ENCODE data around the gene USP24.
"Not testable (repeated sequence)": the region's sequence is repeated elsewhere in the genome, so short reads cannot be mapped to it uniquely, and the experiment has no call there.

Gene USP24

DNA sequence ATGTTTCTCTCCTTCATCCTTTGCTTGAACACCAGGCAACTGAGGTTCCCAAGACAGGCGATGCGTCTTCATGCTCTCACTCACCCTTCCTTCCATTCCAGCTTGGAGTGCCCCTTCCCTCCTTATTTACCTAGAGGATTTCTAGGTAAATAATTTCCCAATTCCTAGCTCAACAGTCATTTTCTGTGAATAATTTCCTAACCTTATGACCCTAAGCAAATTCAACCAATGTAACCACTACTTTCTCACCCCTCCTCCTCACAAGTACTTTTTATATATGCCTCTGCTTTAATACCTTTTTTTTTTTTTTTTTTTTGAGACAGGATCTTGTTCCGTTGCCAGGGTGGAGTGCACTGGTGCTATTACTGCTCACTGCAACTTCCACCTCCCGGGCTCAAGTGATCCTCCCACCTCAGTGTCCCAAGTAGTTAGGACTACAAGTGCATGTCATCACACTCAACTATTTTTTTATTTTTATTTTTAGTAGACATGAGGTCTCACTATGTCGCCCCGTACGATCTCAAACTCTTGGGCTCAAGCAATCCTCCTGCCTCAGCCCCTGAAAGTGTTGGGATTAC is 86.7 kb downstream of the USP24 start:
- no peaks in the 10 kb centered on the region for H3K4me1 ChIP-seq (ENCODE audit: insufficient read depth, low read length)
- no peak overlapping the region for H3K9ac ChIP-seq (ENCODE audit: low read depth, low read length)
- peaks cover 27% of the 10 kb centered on the region for H3K36me3 ChIP-seq (ENCODE audit: insufficient read depth, low read length)
- H3K9me3 ChIP-seq (ENCODE audit: control insufficient read depth, insufficient read depth, low read length), result no peaks in the 10 kb centered on the region

DNA sequence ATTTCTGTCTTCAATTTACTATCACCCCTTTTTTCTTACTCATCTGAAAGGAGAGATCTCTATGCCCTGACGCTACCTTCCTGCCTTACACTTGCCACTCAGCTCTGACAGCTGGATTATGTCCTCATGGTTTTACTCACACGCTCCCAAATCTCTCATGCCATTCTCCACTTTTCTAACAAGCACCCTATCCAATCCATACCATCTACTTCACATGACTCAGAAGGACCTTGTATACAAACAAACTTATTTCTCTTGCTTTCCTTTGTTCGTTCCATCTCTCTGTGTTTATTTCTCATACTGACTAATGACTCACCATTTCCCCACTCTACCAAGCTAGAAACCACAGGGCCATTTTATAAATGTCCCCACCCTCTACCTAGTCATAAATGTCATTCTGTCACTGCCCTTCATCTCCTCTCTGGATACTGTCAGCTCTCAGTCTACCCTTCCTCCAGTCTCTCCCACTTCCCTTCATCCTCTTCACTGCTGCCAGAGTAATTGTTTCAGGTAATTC is 87.3 kb downstream of the USP24 start:
- Histone ChIP-seq H3K9me3 (ENCODE audit: control insufficient read depth, insufficient read depth, low read length) (no peaks in the 10 kb centered on the region), H3K36me3 (ENCODE audit: insufficient read depth, low read length) (peaks cover 29% of the 10 kb centered on the region), H3K4me1 (ENCODE audit: insufficient read depth, low read length) (no peaks in the 10 kb centered on the region), H3K9ac (ENCODE audit: low read depth, low read length) (no peak overlapping the region)

DNA sequence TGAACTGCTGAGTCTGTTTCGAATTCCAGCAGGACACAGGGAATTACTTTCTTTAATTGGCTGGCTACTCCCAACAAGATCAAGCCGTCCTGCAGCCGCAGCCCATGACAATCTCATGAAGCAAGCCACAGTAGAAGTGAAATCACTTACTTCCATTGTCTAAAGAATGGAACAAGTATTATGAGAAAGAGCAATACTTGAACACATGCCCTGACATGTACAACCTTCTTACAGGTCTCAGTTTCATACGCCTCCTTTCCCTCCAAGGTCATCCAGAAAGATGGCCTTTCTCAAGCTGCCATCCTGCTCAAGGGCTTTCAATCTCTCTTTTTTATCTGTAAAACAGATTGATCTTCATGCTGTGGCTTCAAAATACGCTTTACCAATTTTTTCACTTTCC is 90.7 kb downstream of the USP24 start:
- H3K9ac ChIP-seq (ENCODE audit: low read depth, low read length), result no peak overlapping the region

DNA sequence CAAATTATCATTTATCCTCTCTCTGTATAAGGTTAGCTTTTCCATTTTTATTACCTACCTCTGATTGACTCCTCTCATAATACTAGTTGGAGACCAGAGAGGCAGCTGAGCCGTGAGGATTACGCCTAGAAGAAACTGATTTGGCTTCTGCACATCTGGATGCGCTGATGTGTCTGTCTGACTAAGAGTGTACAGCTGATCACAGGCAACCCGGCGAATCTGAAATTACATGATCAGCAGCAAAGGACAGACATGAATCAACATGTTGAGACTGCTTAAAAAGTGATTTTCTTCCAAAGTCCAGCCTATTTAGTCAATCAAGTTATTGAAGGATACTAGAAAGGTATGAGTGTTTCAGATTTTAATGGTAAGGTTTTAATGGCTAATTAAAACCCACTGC is 94.6 kb downstream of the USP24 start:
- H3K36me3 ChIP-seq (ENCODE audit: insufficient read depth, low read length), result peaks cover 26% of the 10 kb centered on the region; the same call in 1 of the 2 replicates
- H3K9me3 ChIP-seq (ENCODE audit: control insufficient read depth, insufficient read depth, low read length), result no peaks in the 10 kb centered on the region; the same call in 1 of the 2 replicates
- no peaks in the 10 kb centered on the region for H3K4me1 ChIP-seq (ENCODE audit: insufficient read depth, low read length)
- H3K9ac ChIP-seq (ENCODE audit: low read depth, low read length), result no peak overlapping the region

More for the DNA sequence above, 90.7 kb downstream of the USP24 start:
- Histone ChIP-seq H3K36me3 (ENCODE audit: insufficient read depth, low read length) (peaks cover 34% of the 10 kb centered on the region), H3K4me1 (ENCODE audit: insufficient read depth, low read length) (no peaks in the 10 kb centered on the region), H3K9me3 (ENCODE audit: control insufficient read depth, insufficient read depth, low read length) (no peaks in the 10 kb centered on the region)

DNA sequence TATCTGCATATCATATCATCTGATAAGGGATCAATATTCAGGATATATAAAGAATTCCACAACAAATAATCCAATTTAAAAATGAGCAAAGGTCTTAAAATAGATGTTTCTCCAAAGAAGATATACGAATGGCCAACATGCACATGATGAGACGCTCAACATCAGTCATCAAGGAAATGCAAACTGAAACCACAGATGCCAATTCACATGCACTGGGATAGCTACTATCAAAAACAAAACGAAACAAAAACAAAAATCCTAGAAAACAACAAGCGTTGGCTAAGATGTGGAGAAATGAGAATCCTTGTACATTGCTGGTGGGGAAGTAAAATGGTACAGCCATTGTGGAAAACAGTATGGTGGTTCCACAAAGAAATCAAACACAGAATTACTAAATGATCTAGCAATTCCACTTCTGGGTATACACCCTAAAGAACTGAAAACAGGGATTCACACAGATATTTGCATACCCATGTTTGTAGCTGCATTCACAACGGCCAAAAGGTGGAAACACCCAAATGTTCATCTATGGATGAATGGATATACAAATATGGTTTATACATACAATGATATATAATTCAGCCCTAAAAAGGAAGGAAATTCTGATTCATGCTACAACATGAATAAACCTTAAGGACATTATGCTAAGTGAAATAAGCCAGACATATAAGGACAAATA is 96.4 kb downstream of the USP24 start:
- Histone ChIP-seq H3K9me3 (ENCODE audit: control insufficient read depth, insufficient read depth, low read length) (no peaks in the 10 kb centered on the region; the same call in 1 of the 2 replicates), H3K36me3 (ENCODE audit: insufficient read depth, low read length) (peaks cover 16% of the 10 kb centered on the region; the same call in 1 of the 2 replicates), H3K4me1 (ENCODE audit: insufficient read depth, low read length) (no peaks in the 10 kb centered on the region), H3K9ac (ENCODE audit: low read depth, low read length) (no peak overlapping the region)

DNA sequence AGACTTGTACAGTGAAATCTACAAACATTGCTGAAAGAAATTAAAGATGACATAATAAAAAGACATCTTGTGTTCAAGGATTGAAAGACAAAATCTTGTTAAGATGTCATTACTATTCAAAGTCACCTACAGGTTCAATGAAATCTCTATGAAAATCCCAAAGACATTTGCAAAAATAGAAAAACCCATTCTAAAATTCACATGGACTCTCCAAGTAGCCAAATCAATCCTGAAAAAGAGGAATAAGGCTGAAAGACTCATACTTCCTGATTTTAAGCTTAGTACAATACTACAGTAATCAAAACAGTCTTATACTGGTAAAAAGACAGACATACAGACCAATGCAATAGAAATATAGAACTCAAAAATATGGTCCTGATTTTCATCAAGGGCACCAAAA is 97.2 kb downstream of the USP24 start:
- no peaks in the 10 kb centered on the region for H3K4me1 ChIP-seq (ENCODE audit: insufficient read depth, low read length)
- H3K36me3 ChIP-seq (ENCODE audit: insufficient read depth, low read length), result peaks cover 12% of the 10 kb centered on the region; the same call in 1 of the 2 replicates
- H3K9ac ChIP-seq (ENCODE audit: low read depth, low read length), result no peak overlapping the region

DNA sequence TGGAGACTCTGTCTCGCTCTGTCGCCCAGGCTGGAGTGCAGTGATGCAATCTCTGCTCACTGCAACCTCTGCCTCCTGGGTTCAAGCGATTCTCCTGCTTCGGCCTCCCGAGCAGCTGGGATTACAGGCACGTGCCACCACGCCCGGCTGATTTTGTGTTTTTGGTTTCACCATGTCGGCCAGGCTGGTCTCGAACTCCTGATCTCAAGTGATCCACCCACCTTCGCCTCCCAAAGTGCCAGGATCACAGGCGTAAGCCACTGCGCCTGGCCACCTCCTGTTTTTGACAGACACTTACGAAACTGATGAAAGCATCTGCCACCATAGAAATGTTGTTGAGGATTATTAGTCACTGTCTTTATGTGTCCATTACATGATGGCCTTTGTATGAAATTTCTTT is 106.2 kb downstream of the USP24 start:
- H3K36me3 ChIP-seq (ENCODE audit: insufficient read depth, low read length); H3K9ac ChIP-seq (ENCODE audit: low read depth, low read length); H3K9me3 ChIP-seq (ENCODE audit: control insufficient read depth, insufficient read depth, low read length); H3K4me1 ChIP-seq (ENCODE audit: insufficient read depth, low read length): not testable (repeated sequence)

More for the DNA sequence above, 97.2 kb downstream of the USP24 start:
- H3K9me3 ChIP-seq (ENCODE audit: control insufficient read depth, insufficient read depth, low read length), result no peaks in the 10 kb centered on the region; the same call in 1 of the 2 replicates

DNA sequence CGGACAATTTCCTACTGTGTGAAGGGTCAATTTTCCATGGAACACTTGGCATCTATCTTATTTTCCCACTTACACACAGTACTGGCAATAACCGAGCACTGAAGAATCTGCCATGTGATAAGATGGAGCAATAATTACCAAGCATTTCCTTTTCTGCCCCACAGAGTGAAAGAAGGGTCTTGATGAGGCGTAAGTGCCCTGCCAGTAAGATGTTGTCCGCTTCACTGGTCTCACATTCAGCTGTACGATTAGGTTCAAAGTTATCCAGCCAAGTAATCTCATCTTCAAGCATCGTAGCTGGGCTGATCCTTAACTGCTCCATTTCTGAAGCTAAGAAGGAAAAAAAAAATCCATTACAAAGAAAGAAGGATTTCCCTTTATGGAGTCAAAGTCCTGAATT is 108.1 kb downstream of the USP24 start:
- H3K9ac ChIP-seq (ENCODE audit: low read depth, low read length), result no peak overlapping the region
- no peaks in the 10 kb centered on the region for H3K4me1 ChIP-seq (ENCODE audit: insufficient read depth, low read length)
- H3K9me3 ChIP-seq (ENCODE audit: control insufficient read depth, insufficient read depth, low read length), result no peaks in the 10 kb centered on the region
- H3K36me3 ChIP-seq (ENCODE audit: insufficient read depth, low read length), result peaks cover 6% of the 10 kb centered on the region

DNA sequence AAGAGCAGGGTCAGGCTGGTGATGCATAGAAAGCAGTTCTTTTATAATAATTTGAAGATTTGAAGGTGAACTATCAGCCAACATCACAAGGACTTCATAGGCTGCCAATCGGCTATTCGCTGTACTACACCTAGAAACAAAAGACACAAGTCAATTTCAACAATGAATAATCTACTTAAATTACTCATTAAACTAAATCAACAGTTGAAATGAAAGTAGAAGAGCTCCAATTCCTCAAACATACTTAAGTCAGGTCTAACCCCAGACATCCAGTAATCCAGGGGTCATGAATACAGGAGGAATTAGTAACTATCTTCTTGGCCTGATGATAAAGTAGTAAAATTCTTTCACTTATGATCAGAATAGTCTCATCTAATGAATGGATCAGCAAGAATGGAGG is 111.3 kb downstream of the USP24 start:
- no peaks in the 10 kb centered on the region for H3K9me3 ChIP-seq (ENCODE audit: control insufficient read depth, insufficient read depth, low read length)
- H3K4me1 ChIP-seq (ENCODE audit: insufficient read depth, low read length), result no peaks in the 10 kb centered on the region
- peaks cover 6% of the 10 kb centered on the region for H3K36me3 ChIP-seq (ENCODE audit: insufficient read depth, low read length)
- no peak overlapping the region for H3K9ac ChIP-seq (ENCODE audit: low read depth, low read length)

DNA sequence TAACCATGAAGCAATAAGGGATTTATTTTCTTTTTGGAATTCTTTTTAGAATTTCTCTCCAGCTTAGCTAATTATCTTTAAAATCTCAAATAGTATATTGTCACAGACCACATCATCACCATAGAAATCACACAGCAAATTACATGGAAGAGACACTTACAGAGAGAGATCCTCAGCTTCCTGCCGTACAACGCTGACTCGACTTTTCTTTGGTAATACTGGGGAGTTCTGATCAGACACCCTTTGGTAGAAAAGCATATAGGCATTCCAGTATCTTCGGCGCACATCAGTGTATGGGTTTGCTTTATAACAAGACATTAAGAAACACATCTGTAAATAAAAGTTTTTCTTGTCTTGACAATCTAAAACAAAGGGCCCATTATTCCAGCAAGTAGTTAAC is 120.1 kb downstream of the USP24 start:
- no peaks in the 10 kb centered on the region for H3K9me3 ChIP-seq (ENCODE audit: control insufficient read depth, insufficient read depth, low read length)
- no peak overlapping the region for H3K9ac ChIP-seq (ENCODE audit: low read depth, low read length)
- peaks cover 23% of the 10 kb centered on the region for H3K36me3 ChIP-seq (ENCODE audit: insufficient read depth, low read length)
- peaks cover 3% of the 10 kb centered on the region; the same call in 1 of the 2 replicates for H3K4me1 ChIP-seq (ENCODE audit: insufficient read depth, low read length)

DNA sequence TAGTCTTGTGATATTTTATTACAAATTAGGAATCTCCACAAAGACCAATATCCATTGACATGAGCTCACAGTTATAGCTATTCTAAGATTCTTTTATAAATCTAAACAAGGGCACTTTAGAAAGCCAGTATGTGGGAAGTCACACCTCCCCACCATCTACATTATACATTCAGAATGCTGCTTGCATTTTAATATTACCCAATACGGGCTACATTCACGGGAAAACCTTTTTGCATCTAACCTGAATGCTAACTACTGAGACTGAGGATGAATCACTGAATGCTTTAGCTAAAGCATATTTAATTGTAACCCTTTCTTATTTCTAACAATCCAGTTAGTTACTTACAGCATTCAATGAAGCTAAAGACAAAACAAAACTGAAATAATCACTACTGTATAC is 122.7 kb downstream of the USP24 start:
- Histone ChIP-seq H3K9me3 (ENCODE audit: control insufficient read depth, insufficient read depth, low read length) (no peaks in the 10 kb centered on the region), H3K9ac (ENCODE audit: low read depth, low read length) (no peak overlapping the region), H3K4me1 (ENCODE audit: insufficient read depth, low read length) (no peaks in the 10 kb centered on the region), H3K36me3 (ENCODE audit: insufficient read depth, low read length) (peaks cover 26% of the 10 kb centered on the region)

DNA sequence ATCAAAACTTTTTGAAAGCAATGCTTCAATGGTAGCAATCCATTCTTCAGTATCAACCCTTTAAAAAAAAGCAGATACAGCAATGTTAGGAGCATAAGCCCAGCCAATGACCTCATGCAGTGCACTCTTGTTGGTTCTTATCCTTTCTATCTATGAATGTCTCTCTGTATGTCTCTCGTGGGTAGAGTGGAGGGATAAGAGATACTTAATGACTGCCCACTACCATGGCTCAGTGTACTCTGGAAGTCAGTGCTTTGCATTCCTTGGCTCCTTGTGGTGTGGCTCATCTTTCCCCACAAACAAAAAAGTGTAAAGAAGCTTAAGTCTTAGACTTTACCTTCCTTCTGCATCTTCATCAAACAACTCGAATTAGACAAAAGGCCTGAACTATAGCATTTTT is 125.5 kb downstream of the USP24 start:
- Histone ChIP-seq H3K9ac (ENCODE audit: low read depth, low read length) (no peak overlapping the region), H3K4me1 (ENCODE audit: insufficient read depth, low read length) (peaks cover 3% of the 10 kb centered on the region; the same call in 1 of the 2 replicates), H3K9me3 (ENCODE audit: control insufficient read depth, insufficient read depth, low read length) (no peaks in the 10 kb centered on the region), H3K36me3 (ENCODE audit: insufficient read depth, low read length) (peaks cover 27% of the 10 kb centered on the region)

DNA sequence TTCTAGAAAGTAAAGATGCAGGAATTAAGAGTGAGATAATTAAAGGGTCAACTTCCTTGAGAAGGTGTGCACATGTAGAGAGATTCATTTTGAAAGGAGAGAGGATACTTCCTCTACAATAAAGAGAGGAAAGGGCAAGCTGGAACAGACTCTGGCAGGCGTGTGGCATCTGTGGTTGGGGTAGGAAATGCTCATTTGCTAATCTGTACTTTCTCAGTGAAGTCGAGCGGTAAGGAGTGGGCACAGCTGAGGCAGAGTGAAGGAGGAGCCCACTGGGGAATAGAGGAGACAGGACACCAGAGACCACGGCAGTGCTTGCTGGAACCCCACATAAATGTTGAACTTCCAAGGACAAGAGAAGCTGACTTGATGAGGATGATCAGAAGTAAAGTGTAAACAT is 126.8 kb downstream of the USP24 start:
- H3K9ac ChIP-seq (ENCODE audit: low read depth, low read length), result no peak overlapping the region
- peaks cover 22% of the 10 kb centered on the region for H3K36me3 ChIP-seq (ENCODE audit: insufficient read depth, low read length)
- H3K4me1 ChIP-seq (ENCODE audit: insufficient read depth, low read length), result peaks cover 3% of the 10 kb centered on the region; the same call in 1 of the 2 replicates
- H3K9me3 ChIP-seq (ENCODE audit: control insufficient read depth, insufficient read depth, low read length), result no peaks in the 10 kb centered on the region

DNA sequence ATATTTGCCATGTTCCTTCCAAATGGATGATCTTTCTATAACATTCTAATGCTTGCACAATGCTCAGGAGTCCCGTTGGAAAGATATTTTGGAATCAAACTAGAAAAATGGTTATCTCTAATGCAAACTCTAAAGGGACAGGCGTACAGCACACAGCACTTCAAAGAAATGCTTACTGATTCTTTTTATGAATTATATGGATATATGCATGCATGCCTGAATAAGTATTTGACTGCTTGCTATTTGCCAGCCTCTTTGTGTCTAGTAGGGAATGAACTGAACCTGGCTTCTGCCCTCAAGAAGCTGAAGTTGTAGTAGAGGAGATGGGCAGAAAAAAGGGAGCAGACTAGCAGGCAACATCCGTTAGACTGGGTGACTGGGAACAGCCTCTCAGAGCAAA is 127.7 kb downstream of the USP24 start:
- no peaks in the 10 kb centered on the region for H3K9me3 ChIP-seq (ENCODE audit: control insufficient read depth, insufficient read depth, low read length)
- H3K9ac ChIP-seq (ENCODE audit: low read depth, low read length), result no peak overlapping the region
- peaks cover 3% of the 10 kb centered on the region; the same call in 1 of the 2 replicates for H3K4me1 ChIP-seq (ENCODE audit: insufficient read depth, low read length)
- H3K36me3 ChIP-seq (ENCODE audit: insufficient read depth, low read length), result peaks cover 22% of the 10 kb centered on the region

DNA sequence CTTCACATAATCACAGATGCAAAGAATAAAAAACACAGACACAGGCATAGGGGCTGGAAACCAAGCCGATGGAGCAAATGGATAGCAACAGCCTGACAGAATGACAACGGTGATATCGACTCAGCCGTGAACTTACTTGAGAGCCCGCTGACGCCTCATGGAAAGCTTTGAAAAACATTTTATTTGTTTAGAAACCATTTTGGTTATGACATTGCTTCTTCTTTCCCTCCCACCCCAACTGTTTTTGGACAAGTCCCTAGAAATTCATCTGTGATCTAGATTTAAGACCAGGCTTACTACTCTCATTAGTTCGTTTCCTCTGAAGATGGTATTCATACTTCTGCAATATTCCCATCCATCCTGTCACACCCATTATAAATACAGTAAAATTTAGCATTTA is 130.9 kb downstream of the USP24 start:
- Histone ChIP-seq H3K9me3 (ENCODE audit: control insufficient read depth, insufficient read depth, low read length) (no peaks in the 10 kb centered on the region), H3K9ac (ENCODE audit: low read depth, low read length) (no peak overlapping the region), H3K4me1 (ENCODE audit: insufficient read depth, low read length) (peaks cover 15% of the 10 kb centered on the region), H3K36me3 (ENCODE audit: insufficient read depth, low read length) (peaks cover 16% of the 10 kb centered on the region)
